DOHH2 (cell line): Measurements from ENCODE around the gene COL25A1.

Source experiments
- CTCF ChIP-seq: fragments of 200-600 bp; sonication (generic); IDR thresholded peaks from one replicate; pipeline ENCODE4 v1.5.1; 2014; ENCODE audit warnings: antibody characterized with exemption, mild to moderate bottlenecking, low read depth, low read length; ENCODE audit not compliant: poor library complexity, severe bottlenecking
- EZH2phosphoT487 ChIP-seq: fragments of 200-600 bp; sonication (generic); IDR thresholded peaks from 2 replicates; pipeline ENCODE4 v1.6.1; 2017; ENCODE audit warnings: borderline replicate concordance, mild to moderate bottlenecking, antibody characterized with exemption, low read length, moderate library complexity, mixed read lengths

DNA sequence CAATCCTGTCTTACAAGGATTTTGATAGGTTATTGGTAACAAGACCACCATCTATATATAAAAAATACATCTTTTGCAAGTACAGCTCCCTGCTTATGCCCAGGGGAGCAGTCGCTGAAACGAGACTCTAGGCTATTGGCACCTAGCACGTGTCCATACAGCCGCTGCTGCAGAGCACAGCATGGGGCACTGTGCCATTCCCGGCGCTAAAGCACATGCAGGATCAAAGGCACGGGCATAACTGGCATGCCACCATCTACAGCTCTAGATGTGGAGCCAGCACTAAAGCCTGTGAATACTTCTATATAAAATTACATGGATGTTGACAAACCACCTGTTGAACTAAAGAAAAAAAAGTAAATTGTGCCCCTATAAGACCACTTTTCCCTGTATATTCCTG lies 144.8 kb downstream of the COL25A1 start:
- TF ChIP-seq CTCF (no peak), EZH2phosphoT487 (no peak)
